HG03103 (cell line): ENCODE data around the gene CUZD1.

Source experiments
- ATAC-seq: cut with Tn5 transposase; IDR thresholded peaks from one replicate; pipeline ENCODE4 v1.9.1; 2021; ENCODE audit warnings: low read depth; ENCODE audit not compliant: unreplicated experiment

The CUZD1 gene

GRCh38 chr10:122821808-122822207 is 23.8 kb downstream of the CUZD1 start:
- no peak for ATAC-seq

- ATAC-seq: no peak
Observed at GRCh38 chr10:122815458-122815857, 30.2 kb downstream of the CUZD1 start.

GRCh38 chr10:122814493-122814892 is 31.2 kb downstream of the CUZD1 start:
- ATAC-seq: no peak

DNA sequence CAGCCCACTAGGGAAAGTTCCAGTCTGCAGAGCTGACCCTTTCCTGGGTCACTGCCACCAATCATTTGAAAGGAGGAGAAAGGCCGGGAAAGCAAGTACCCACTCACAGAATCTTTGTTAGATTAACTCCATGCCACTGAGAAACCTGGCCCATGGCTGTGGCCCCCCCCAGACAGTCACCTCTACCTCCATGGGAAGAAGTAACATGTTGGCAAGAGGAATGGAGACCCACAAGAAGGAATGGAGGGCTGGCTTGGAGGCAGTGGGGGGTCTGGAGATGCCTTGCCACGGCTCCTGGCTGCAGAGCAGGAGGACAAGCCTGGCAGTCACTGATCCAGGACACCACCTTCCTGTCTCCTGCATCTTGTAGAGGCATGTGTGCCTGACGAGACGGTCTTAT is 32.9 kb downstream of the CUZD1 start:
- no peak for ATAC-seq

DNA sequence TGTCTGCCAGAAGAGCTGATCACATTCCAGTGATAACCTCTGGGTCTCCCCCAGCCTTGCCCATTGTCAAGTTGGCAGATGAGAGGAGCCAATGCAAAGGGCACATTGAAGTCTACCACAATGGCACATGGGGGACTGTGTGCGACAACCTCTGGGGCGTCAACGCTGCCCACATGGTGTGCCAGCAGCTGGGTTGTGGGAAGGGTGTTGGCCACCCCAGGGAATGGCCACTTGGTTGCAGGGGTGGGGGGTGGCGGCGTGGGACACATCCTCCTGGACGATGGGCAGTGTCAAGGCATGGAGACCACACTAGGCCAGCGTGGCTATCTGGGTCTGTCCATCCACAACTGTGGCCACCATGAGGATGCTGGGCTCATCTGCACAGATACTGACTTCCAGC is 43.4 kb downstream of the CUZD1 start:
- ATAC-seq: no peak

DNA sequence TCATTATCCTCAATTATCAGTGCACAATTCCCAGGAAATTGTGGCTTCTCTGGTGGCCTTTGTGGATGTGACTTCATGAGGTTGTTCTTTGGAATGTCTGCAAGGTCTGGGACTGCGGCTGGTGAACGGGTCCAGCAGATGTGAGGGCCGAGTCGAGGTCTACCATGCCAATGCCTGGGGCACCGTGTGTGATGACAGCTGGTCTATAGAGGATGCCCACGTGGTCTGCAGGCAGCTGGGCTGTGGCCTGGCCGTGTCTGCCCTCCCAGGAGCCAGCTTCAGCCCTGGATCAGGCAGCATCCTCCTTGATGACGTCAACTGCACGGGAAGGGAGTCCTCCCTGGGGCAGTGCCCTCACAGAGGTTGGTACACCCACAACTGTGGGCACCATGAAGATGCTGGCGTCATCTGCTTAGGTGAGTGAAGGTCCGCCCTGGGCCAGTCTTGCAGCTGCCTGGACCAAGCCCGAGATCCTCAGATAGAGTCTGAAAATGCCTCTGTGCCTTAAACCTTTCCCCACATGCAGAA is 46.9 kb downstream of the CUZD1 start:
- ATAC-seq: no peak

DNA sequence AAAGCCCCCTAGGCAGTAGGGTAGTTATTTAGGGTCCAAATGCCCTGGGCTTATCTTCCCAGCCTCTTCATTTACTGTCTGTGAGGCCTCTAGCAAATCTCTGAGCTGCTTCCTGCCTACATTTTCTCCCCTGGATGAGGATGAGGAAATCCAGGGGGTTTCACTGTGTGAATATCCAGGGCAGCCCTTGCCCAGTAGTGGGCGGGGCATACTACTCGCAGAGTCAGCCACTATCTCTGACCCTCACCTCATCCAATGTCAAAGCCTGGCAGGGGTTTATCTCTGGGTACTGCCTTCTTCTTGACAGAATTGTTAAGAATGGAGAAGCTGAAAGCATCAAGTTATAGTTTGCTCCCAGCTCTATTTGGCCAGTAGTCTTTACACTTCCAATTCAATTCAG is 48.9 kb downstream of the CUZD1 start:
- no peak for ATAC-seq

GRCh38 chr10:122795924-122796323 is 49.7 kb downstream of the CUZD1 start:
- ATAC-seq: no peak

DNA sequence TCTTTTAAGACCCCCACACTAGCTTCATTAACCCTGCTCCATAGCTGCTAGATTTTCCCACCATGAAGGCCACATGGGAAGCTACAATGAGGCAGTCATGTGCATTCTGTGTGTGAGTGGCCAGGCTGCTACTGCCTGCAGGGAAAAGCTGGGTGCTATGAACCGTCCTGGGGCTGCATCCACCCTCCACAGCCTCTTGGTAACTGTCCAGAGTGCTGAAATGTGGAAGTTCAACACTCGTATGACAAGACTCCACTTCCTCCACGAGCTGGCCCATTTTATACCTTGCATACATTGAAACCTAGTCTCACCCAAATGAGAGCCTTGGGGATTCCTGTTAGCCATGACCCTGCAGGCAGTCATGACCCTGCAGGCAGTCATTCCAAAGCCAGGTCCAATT is 59.4 kb downstream of the CUZD1 start:
- ATAC-seq: no peak

GRCh38 chr10:122782911-122783310 is 62.7 kb downstream of the CUZD1 start:
- ATAC-seq: no peak
